Suprapubic skin (tissue), 4 donors: ENCODE results near the gene CTNNA3.

ENCODE experiments used
- CTCF ChIP-seq, 2 donors: fragments of 200-600 bp in 1 of 2; fragments of 450-650 bp in 1 of 2; sonication (generic) in 1 of 2; IDR thresholded peaks; one replicate each; pipeline ENCODE4 v1.5.1; 2016 to 2019; ENCODE audit warnings: antibody characterized with exemption in 2 of 2, mild to moderate bottlenecking in 1 of 2, moderate library complexity in 1 of 2
- EP300 ChIP-seq: sonication (generic); formaldehyde crosslinking; IDR thresholded peaks from one replicate; pipeline ENCODE4 v1.6.1; 2017; ENCODE audit warnings: antibody characterized with exemption
- POLR2A ChIP-seq, 2 donors: fragments of 450-650 bp; IDR thresholded peaks; one replicate each; pipeline ENCODE4 v1.6.1; 2017; ENCODE audit warnings: antibody characterized with exemption in 2 of 2, mild to moderate bottlenecking in 2 of 2, moderate library complexity in 2 of 2
- POLR2AphosphoS5 ChIP-seq, 3 donors: sonication (generic); formaldehyde crosslinking; IDR thresholded peaks; one replicate each; pipeline ENCODE4 v1.6.1; 2017; ENCODE audit warnings: antibody characterized with exemption in 3 of 3

DNA sequence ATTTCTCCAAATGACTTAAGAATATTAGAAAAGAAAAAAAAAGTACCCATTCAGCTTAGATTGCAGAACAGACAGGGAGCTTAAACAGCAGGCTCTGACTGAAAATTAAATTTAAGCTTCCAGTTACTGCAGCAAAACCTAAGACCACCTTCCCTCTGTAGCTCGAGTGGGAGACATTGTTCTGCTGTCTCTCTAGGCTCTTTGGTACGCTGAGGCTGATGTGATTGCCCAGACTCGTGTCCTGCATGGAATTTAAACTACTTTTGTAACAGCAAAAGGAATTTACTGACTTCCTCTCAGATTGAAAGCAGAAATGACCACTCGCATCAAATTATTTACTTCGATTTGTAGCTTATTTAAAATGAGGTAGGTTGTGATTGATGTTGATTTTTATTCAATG is 645.6 kb downstream of the CTNNA3 start:
- TF ChIP-seq POLR2A (IDR thresholded peaks at IDR 0.05) (no peak), CTCF (IDR thresholded peaks at IDR 0.05) (no peak), POLR2AphosphoS5 (IDR thresholded peaks at IDR 0.05) (no peak), EP300 (no peak)
